HepG2 (cell line): ENCODE results near the gene LAMA5. TPM values are rescaled to one million over a fixed set of nuclear protein-coding genes. Genes with fewer than 3 reads are reported as not detected.
A peak's percentile ranks its signal among the peaks of the same experiment; 100 is the strongest.

Source experiments
- ATAC-seq: fragments of 200-7000 bp; cut with Tn5 transposase; 3 replicates; pipeline ENCODE4 v1.9.1; 2020; ENCODE audit warnings: mild to moderate bottlenecking, moderate library complexity
- BruUV-seq: library from RNA; stranded (reverse); fragments of 400-500 nt; replicated peaks from 2 replicates; lab custom pipeline; 2021; lab: Mats Ljungman, UMichigan
- CTCF ChIA-PET: fragments of 300-600 bp; formaldehyde crosslinking; extraction: SDS; loops from one replicate; lab custom pipeline; 2021; ENCODE audit warnings: low total read pairs, inconsistent platforms, low intra/inter-chr PET ratio; lab: Yijun Ruan, JAX
- POLR2A ChIA-PET: fragments of 350-600 bp; sonication (Branson Sonifier 250); formaldehyde crosslinking; loops from one replicate; lab custom pipeline; 2020; ENCODE audit warnings: antibody characterized with exemption, inconsistent platforms; lab: Yijun Ruan, JAX
- DNase-seq: peaks from one replicate; pipeline ENCODE4 v3.0.0-alpha.2; 2015; ENCODE audit warnings: low spot score
- FAIRE-seq: peaks from 3 replicates; lab custom pipeline; 2011; peaks lifted over from hg19 to GRCh38; lab: Jason Lieb, UNC
- H2AFZ ChIP-seq: one replicate; pipeline ENCODE4 v1.6.1; 2011; ENCODE audit warnings: low read length, inconsistent platforms
- H3K27ac ChIP-seq: fragments of 300-600 bp; 3 replicates; pipeline ENCODE4 v1.8.0; 2011; ENCODE audit warnings: mixed run types, mild to moderate bottlenecking, mixed read lengths, low read length, inconsistent platforms; ENCODE audit not compliant: insufficient read depth; ENCODE audit errors: extremely low read length
- H3K27me3 ChIP-seq, 2 experiments: fragments of 200-600 bp in 1 of 2; 2 replicates in 1 of 2; 3 replicates in 1 of 2; pipeline versions ENCODE4 v1.6.0 to v1.8.0; 2011; ENCODE audit warnings: low read length in 2 of 2, mild to moderate bottlenecking in 2 of 2, moderate library complexity in 2 of 2, inconsistent platforms in 1 of 2; ENCODE audit not compliant: insufficient read depth in 2 of 2, control insufficient read depth in 1 of 2
- H3K36me3 ChIP-seq, 2 experiments: fragments of 200-600 bp in 1 of 2; replicated peaks in 1 of 2; 2 replicates in 1 of 2; 3 replicates in 1 of 2; pipeline versions ENCODE4 v1.5.1 to v1.8.0; 2011; ENCODE audit warnings: low read length in 2 of 2, inconsistent platforms in 1 of 2; ENCODE audit not compliant: insufficient read depth in 2 of 2, control insufficient read depth in 1 of 2
- H3K4me1 ChIP-seq: 2 replicates; pipeline ENCODE4 v1.5.1; 2012; ENCODE audit warnings: low read length, inconsistent platforms; ENCODE audit not compliant: insufficient read depth
- H3K4me2 ChIP-seq: 2 replicates; pipeline ENCODE4 v1.6.0; 2011; ENCODE audit warnings: low read depth, low read length, inconsistent platforms
- H3K4me3 ChIP-seq, 3 experiments: fragments of 200-600 bp in 1 of 3; sonication (generic), shearing (Covaris generic) in 1 of 3; replicated peaks in 1 of 3; 2 replicates each; pipeline ENCODE4 v1.5.1; 2011 to 2016; ENCODE audit warnings: low read length in 3 of 3, inconsistent platforms in 2 of 3, low read depth in 2 of 3, mild to moderate bottlenecking in 2 of 3, control low read depth in 1 of 3, mixed read lengths in 1 of 3; ENCODE audit not compliant: insufficient read depth in 1 of 3
- H3K79me2 ChIP-seq: one replicate; pipeline ENCODE4 v1.6.1; 2011; ENCODE audit warnings: low read length, inconsistent platforms; ENCODE audit not compliant: insufficient read depth
- H3K9ac ChIP-seq: 2 replicates; pipeline ENCODE4 v1.6.0; 2011; ENCODE audit warnings: mild to moderate bottlenecking, low read depth, low read length, inconsistent platforms; ENCODE audit not compliant: insufficient read depth
- H3K9me3 ChIP-seq: 2 replicates; pipeline ENCODE4 v1.5.1; 2012; ENCODE audit warnings: mild to moderate bottlenecking, low read length
- H4K20me1 ChIP-seq: 2 replicates; pipeline ENCODE4 v1.6.0; 2011; ENCODE audit warnings: inconsistent platforms, mild to moderate bottlenecking, low read length, moderate library complexity; ENCODE audit not compliant: insufficient read depth
- ATRX ChIP-seq: sonication (generic); formaldehyde crosslinking; IDR thresholded peaks from 2 replicates; pipeline ENCODE4 v1.4.0; 2020; ENCODE audit warnings: missing genetic modification reagents, borderline replicate concordance
- ETV5 ChIP-seq: IDR thresholded peaks from 2 replicates; pipeline ENCODE4 v1.6.1; 2018; ENCODE audit warnings: missing biosample characterization, missing genetic modification reagents, inconsistent platforms, borderline replicate concordance
- GTF2F1 ChIP-seq: fragments of 150-350 bp; IDR thresholded peaks from 2 replicates; pipeline ENCODE4 v1.6.1; 2014; ENCODE audit warnings: low read length
- MAFG ChIP-seq: sonication (generic); formaldehyde crosslinking; IDR thresholded peaks from 2 replicates; pipeline ENCODE4 v1.5.1; 2020; ENCODE audit warnings: mild to moderate bottlenecking, missing genetic modification reagents
- MED13 ChIP-seq: sonication (generic); formaldehyde crosslinking; IDR thresholded peaks from 2 replicates; pipeline ENCODE4 v1.5.0; 2020; ENCODE audit warnings: missing genetic modification reagents
- NCOA2 ChIP-seq: sonication (generic); formaldehyde crosslinking; IDR thresholded peaks from 2 replicates; pipeline ENCODE4 v1.8.0; 2022; ENCODE audit warnings: inconsistent platforms
- SNRNP70 ChIP-seq: fragments of 200-400 bp; formaldehyde crosslinking; IDR thresholded peaks from 2 replicates; pipeline ENCODE4 v1.6.1; 2017; ENCODE audit warnings: mild to moderate bottlenecking, low read depth, low read length, moderate library complexity
- ZNF296 ChIP-seq: sonication (generic); formaldehyde crosslinking; conservative IDR thresholded peaks from 2 replicates; pipeline ENCODE4 v1.5.0; 2020; ENCODE audit warnings: mild to moderate bottlenecking, missing genetic modification reagents
- ZNF530 ChIP-seq: sonication (generic); formaldehyde crosslinking; IDR thresholded peaks from 2 replicates; pipeline ENCODE4 v1.5.0; 2020; ENCODE audit warnings: low read depth, mild to moderate bottlenecking, missing genetic modification reagents
- ZNF616 ChIP-seq: sonication (generic); formaldehyde crosslinking; IDR thresholded peaks from 2 replicates; pipeline ENCODE4 v1.5.0; 2020; ENCODE audit warnings: low read depth, mild to moderate bottlenecking, missing genetic modification reagents
- ZNF776 ChIP-seq: sonication (generic); formaldehyde crosslinking; IDR thresholded peaks from 2 replicates; pipeline ENCODE4 v1.4.0; 2020; ENCODE audit warnings: mild to moderate bottlenecking, missing genetic modification reagents
- WGBS: methylation state at CpG from one replicate; pipeline ENCODE4 v1.1.6; 2017; ENCODE audit warnings: low lambda C conversion rate; 5-methylcytosine and 5-hydroxymethylcytosine counted together
- in situ Hi-C: cut with HindIII; loops from 2 replicates; pipeline ENCODE4 v1.10.0; 2017; ENCODE audit warnings: low pct_unique_long_range_greater_than_20kb; ENCODE audit not compliant: extremely low pct_ligation_motif_present
- intact Hi-C: fragments of 100-400 bp; cut with micrococcal nuclease; formaldehyde crosslinking; loops from one replicate; pipeline ENCODE4 v1.10.0; 2022; ENCODE audit not compliant: unreplicated experiment
- polyA plus RNA-seq, 8 experiments: library from polyadenylated mRNA; depleted of rRNA in 3 of 8; stranded (reverse) in 7 of 8; unstranded in 1 of 8; fragments of >200 nt; fragmentation: Illumina TruSeq in 4 of 8; extraction: Trizol in 4 of 8; gene quantifications; 2 replicates each; pipeline versions ENCODE4 v1.2.1 to v1.2.3, GENCODE V29; 2011 to 2016; ENCODE audit warnings: low read depth in 4 of 8, missing spikeins in 1 of 8, mixed read lengths in 1 of 8; ENCODE audit not compliant: insufficient read depth in 1 of 8
- total RNA-seq, 5 experiments: library from RNA; depleted of rRNA; stranded (reverse); fragments of >200 nt; fragmentation: Illumina TruSeq; extraction: Trizol; gene quantifications; 2 replicates each; pipeline ENCODE4 v1.2.3, GENCODE V29; 2016; ENCODE audit warnings: low read depth in 1 of 5
- TF ChIP-seq, protein P1 (sequence below): sonication (generic); formaldehyde crosslinking; IDR thresholded peaks from 2 replicates; pipeline ENCODE4 v1.9.0; 2021; ENCODE audit warnings: missing genetic modification reagents, mild to moderate bottlenecking, borderline replicate concordance
- TF ChIP-seq, protein P2 (sequence below): IDR thresholded peaks from 2 replicates; pipeline ENCODE4 v1.6.1; 2016; ENCODE audit warnings: low read depth, borderline replicate concordance
- TF ChIP-seq, protein P3 (sequence below): sonication (generic); formaldehyde crosslinking; IDR thresholded peaks from 2 replicates; pipeline ENCODE4 v1.4.0; 2020; ENCODE audit warnings: missing genetic modification reagents
- TF ChIP-seq, protein P4 (sequence below): sonication (generic); formaldehyde crosslinking; IDR thresholded peaks from 2 replicates; pipeline ENCODE4 v1.8.1; 2023; ENCODE audit warnings: mild to moderate bottlenecking, missing genetic modification reagents
- TF ChIP-seq, protein P5 (sequence below): sonication (generic); formaldehyde crosslinking; IDR thresholded peaks from 2 replicates; pipeline ENCODE4 v1.5.0; 2020; ENCODE audit warnings: missing genetic modification reagents

The LAMA5 gene
- total and polyA plus RNA-seq, 2 of the 13 experiments (the other 11 are each of a cell fraction or from before 2014, with no cell fraction given): 21.0 to 44.7 TPM

DNA sequence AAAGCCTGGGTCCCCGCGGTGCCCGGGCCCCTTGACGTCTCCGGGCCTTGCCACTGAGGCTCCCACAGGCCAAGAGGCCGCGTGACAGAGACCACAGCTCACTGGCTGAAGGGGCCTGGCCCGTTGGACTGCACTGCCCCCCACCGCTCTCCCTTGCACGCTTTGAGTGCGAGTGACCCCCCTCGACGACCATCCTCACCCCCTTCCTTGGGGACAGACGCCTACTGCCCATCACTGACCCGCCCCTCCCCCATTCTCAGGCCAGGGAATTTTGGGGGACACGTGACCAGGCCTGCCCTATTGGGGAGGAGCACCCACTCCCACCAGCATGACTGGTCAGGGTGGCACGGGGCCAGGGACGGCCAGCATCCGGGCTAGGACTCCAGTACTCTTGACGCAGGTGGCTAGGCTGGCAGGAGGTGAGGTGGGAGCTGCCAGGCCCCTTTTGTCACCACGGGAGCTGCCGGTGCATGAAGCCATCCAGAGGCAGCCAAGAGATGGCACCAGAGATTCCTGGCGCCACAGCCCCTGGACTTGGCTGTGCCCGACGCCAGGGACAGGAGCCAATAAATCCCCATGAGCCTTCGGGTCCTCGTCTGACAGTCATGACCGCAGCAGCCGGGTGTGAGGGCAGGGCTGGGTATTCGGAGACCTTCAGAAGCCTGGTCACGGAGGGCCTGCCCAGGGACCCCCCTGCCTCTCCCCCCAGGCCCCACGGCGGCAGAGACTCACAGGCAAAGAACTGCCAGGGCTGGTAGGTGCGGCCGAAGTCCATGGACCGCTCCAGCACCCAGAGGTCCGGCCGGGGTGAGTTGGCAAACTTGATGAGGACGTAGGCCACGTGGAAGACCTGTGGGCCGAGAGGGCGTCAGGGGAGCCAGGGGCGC lies 14.5 kb downstream of the LAMA5 start:
- H3K79me2 ChIP-seq: peaks cover 18% of the 10 kb centered on the region
- no peak for ATAC-seq
- CTCF ChIA-PET: no interaction called here
- H3K9me3 ChIP-seq: no peaks in the 10 kb centered on the region
- in situ Hi-C loops: no loop called here
- no peak for DNase-seq
- intact Hi-C loops: no loop called here
- no peaks in the 10 kb centered on the region for H3K27me3 ChIP-seq
- H4K20me1 ChIP-seq: peaks cover 20% of the 10 kb centered on the region; the same call in 1 of the 2 replicates
- no peak overlapping the region for H2AFZ ChIP-seq
- H3K27ac ChIP-seq: peak overlapping the region; percentile 56
- BruUV-seq: no TSS peak
- peak overlapping the region; percentile 48; the same call in 1 of the 2 replicates for H3K9ac ChIP-seq
- H3K4me3 ChIP-seq: no peak overlapping the region; a peak in 1 of 6 replicates
- POLR2A ChIA-PET: interaction anchor here (1.0 to 5.8 kb wide), 4 partner anchors 12 to 49 kb away, joined by 3 to 62 read pairs (median 5); partner anchors contain the start of gene LAMA5
- WGBS: 93% methylated on average over 33 of the region's 43 CpGs
- peaks cover 33 to 42% of the 10 kb centered on the region in 2 experiments for H3K36me3 ChIP-seq
- FAIRE-seq: no peak
- H3K4me2 ChIP-seq: no peak overlapping the region
- peaks cover 56% of the 10 kb centered on the region for H3K4me1 ChIP-seq
- TF ChIP-seq NCOA2 (CRISPR knock-in tag) (no peak), ZNF530 (CRISPR knock-in tag) (no peak), MAFG (CRISPR knock-in tag) (no peak), ZNF776 (0 out of 2 replicates have a peak, but pooled peaks have one; percentile 7), ZNF616 (no peak), GTF2F1 (no peak), ATRX (CRISPR knock-in tag) (no peak), ZNF296 (CRISPR knock-in tag) (no peak), MED13 (CRISPR knock-in tag) (no peak), SNRNP70 (no peak), ETV5 (CRISPR knock-in tag) (no peak)
- TF ChIP-seq, protein P1, sequence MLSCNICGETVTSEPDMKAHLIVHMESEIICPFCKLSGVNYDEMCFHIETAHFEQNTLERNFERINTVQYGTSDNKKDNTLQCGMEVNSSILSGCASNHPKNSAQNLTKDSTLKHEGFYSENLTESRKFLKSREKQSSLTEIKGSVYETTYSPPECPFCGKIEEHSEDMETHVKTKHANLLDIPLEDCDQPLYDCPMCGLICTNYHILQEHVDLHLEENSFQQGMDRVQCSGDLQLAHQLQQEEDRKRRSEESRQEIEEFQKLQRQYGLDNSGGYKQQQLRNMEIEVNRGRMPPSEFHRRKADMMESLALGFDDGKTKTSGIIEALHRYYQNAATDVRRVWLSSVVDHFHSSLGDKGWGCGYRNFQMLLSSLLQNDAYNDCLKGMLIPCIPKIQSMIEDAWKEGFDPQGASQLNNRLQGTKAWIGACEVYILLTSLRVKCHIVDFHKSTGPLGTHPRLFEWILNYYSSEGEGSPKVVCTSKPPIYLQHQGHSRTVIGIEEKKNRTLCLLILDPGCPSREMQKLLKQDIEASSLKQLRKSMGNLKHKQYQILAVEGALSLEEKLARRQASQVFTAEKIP: no peak
- TF ChIP-seq, protein P2, sequence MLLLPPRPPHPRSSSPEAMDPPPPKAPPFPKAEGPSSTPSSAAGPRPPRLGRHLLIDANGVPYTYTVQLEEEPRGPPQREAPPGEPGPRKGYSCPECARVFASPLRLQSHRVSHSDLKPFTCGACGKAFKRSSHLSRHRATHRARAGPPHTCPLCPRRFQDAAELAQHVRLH: no peak
- TF ChIP-seq, protein P3, sequence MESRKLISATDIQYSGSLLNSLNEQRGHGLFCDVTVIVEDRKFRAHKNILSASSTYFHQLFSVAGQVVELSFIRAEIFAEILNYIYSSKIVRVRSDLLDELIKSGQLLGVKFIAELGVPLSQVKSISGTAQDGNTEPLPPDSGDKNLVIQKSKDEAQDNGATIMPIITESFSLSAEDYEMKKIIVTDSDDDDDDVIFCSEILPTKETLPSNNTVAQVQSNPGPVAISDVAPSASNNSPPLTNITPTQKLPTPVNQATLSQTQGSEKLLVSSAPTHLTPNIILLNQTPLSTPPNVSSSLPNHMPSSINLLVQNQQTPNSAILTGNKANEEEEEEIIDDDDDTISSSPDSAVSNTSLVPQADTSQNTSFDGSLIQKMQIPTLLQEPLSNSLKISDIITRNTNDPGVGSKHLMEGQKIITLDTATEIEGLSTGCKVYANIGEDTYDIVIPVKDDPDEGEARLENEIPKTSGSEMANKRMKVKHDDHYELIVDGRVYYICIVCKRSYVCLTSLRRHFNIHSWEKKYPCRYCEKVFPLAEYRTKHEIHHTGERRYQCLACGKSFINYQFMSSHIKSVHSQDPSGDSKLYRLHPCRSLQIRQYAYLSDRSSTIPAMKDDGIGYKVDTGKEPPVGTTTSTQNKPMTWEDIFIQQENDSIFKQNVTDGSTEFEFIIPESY (CRISPR knock-in tag): peak; percentile 44; the same call in 1 of the 2 replicates
- TF ChIP-seq, protein P4, sequence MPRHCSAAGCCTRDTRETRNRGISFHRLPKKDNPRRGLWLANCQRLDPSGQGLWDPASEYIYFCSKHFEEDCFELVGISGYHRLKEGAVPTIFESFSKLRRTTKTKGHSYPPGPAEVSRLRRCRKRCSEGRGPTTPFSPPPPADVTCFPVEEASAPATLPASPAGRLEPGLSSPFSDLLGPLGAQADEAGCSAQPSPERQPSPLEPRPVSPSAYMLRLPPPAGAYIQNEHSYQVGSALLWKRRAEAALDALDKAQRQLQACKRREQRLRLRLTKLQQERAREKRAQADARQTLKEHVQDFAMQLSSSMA: no peak
- TF ChIP-seq, protein P5, sequence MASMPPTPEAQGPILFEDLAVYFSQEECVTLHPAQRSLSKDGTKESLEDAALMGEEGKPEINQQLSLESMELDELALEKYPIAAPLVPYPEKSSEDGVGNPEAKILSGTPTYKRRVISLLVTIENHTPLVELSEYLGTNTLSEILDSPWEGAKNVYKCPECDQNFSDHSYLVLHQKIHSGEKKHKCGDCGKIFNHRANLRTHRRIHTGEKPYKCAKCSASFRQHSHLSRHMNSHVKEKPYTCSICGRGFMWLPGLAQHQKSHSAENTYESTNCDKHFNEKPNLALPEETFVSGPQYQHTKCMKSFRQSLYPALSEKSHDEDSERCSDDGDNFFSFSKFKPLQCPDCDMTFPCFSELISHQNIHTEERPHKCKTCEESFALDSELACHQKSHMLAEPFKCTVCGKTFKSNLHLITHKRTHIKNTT: no peak
